GM23338 (cell line): ENCODE measurements around the gene FARP1.

Experiments
- CREB1 ChIP-seq: fragments of 250-450 bp; sonication (Bioruptor Pico); IDR thresholded peaks from 2 replicates; pipeline ENCODE4 v1.5.0; 2020; ENCODE audit warnings: low read depth, mild to moderate bottlenecking, moderate library complexity
- EZH2 ChIP-seq: fragments of 200-600 bp; sonication (generic); IDR thresholded peaks from one replicate; pipeline ENCODE4 v1.8.0; 2017; ENCODE audit warnings: antibody characterized with exemption, mild to moderate bottlenecking, low read depth; ENCODE audit not compliant: unreplicated experiment
- EZH2phosphoT487 ChIP-seq: fragments of 200-600 bp; sonication (generic); IDR thresholded peaks from one replicate; pipeline ENCODE4 v1.8.1; 2018; ENCODE audit warnings: antibody characterized with exemption; ENCODE audit not compliant: unreplicated experiment
- JUNB ChIP-seq: IDR thresholded peaks from one replicate; pipeline ENCODE4 v1.6.1; 2016; ENCODE audit warnings: antibody characterized with exemption; ENCODE audit not compliant: unreplicated experiment
- NANOG ChIP-seq: IDR thresholded peaks from 2 replicates; pipeline ENCODE4 v1.6.1; 2016; ENCODE audit warnings: antibody characterized with exemption, borderline replicate concordance
- POLR2AphosphoS5 ChIP-seq: IDR thresholded peaks from 2 replicates; pipeline ENCODE4 v1.6.1; 2016; ENCODE audit warnings: antibody characterized with exemption, low read depth
- STAT1 ChIP-seq: IDR thresholded peaks from one replicate; pipeline ENCODE4 v1.6.1; 2016; ENCODE audit warnings: antibody characterized with exemption; ENCODE audit not compliant: unreplicated experiment
- ZNF114 ChIP-seq: fragments of 250-450 bp; sonication (Bioruptor Pico); IDR thresholded peaks from 2 replicates; pipeline ENCODE4 v1.5.0; 2020; ENCODE audit warnings: mild to moderate bottlenecking, moderate library complexity
- ZNF331 ChIP-seq: fragments of 250-450 bp; sonication (Bioruptor Pico); IDR thresholded peaks from 2 replicates; pipeline ENCODE4 v1.5.0; 2020; ENCODE audit warnings: low read depth, mild to moderate bottlenecking, moderate library complexity
- ZNF462 ChIP-seq: fragments of 250-450 bp; sonication (Bioruptor Pico); IDR thresholded peaks from 2 replicates; pipeline ENCODE4 v1.5.0; 2020; ENCODE audit warnings: mild to moderate bottlenecking, moderate library complexity
- TF ChIP-seq, protein P1 (sequence below), 2 experiments: fragments of 200-600 bp in 1 of 2; sonication (generic) in 1 of 2; conservative IDR thresholded peaks; 2 replicates each; pipeline versions ENCODE4 v1.5.1 to v1.6.1; 2016 to 2017; ENCODE audit warnings: antibody characterized with exemption in 2 of 2, low read depth in 2 of 2, mild to moderate bottlenecking in 2 of 2, moderate library complexity in 1 of 2
- TF ChIP-seq, protein P2 (sequence below): IDR thresholded peaks from 2 replicates; pipeline ENCODE4 v1.6.1; 2016; ENCODE audit warnings: antibody characterized with exemption
- TF ChIP-seq, protein P3 (sequence below): IDR thresholded peaks from one replicate; pipeline ENCODE4 v1.6.1; 2018; ENCODE audit warnings: antibody characterized with exemption; ENCODE audit not compliant: unreplicated experiment

- TF ChIP-seq, protein P1, sequence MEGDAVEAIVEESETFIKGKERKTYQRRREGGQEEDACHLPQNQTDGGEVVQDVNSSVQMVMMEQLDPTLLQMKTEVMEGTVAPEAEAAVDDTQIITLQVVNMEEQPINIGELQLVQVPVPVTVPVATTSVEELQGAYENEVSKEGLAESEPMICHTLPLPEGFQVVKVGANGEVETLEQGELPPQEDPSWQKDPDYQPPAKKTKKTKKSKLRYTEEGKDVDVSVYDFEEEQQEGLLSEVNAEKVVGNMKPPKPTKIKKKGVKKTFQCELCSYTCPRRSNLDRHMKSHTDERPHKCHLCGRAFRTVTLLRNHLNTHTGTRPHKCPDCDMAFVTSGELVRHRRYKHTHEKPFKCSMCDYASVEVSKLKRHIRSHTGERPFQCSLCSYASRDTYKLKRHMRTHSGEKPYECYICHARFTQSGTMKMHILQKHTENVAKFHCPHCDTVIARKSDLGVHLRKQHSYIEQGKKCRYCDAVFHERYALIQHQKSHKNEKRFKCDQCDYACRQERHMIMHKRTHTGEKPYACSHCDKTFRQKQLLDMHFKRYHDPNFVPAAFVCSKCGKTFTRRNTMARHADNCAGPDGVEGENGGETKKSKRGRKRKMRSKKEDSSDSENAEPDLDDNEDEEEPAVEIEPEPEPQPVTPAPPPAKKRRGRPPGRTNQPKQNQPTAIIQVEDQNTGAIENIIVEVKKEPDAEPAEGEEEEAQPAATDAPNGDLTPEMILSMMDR (conservative IDR thresholded peaks at IDR 0.05; ENCODE audit: low read depth in 2 of 2), result peak; percentile 46 to 84
- TF ChIP-seq CREB1 (CRISPR knock-in tag) (no peak), EZH2 (no peak), POLR2AphosphoS5 (no peak), EZH2phosphoT487 (no peak), ZNF462 (peak; percentile 38; the same call in 1 of the 2 replicates), JUNB (no peak), ZNF114 (CRISPR knock-in tag) (no peak), NANOG (no peak), ZNF331 (no peak), STAT1 (no peak)
- TF ChIP-seq, protein P2, sequence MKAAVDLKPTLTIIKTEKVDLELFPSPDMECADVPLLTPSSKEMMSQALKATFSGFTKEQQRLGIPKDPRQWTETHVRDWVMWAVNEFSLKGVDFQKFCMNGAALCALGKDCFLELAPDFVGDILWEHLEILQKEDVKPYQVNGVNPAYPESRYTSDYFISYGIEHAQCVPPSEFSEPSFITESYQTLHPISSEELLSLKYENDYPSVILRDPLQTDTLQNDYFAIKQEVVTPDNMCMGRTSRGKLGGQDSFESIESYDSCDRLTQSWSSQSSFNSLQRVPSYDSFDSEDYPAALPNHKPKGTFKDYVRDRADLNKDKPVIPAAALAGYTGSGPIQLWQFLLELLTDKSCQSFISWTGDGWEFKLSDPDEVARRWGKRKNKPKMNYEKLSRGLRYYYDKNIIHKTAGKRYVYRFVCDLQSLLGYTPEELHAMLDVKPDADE, result no peak
- TF ChIP-seq, protein P3, sequence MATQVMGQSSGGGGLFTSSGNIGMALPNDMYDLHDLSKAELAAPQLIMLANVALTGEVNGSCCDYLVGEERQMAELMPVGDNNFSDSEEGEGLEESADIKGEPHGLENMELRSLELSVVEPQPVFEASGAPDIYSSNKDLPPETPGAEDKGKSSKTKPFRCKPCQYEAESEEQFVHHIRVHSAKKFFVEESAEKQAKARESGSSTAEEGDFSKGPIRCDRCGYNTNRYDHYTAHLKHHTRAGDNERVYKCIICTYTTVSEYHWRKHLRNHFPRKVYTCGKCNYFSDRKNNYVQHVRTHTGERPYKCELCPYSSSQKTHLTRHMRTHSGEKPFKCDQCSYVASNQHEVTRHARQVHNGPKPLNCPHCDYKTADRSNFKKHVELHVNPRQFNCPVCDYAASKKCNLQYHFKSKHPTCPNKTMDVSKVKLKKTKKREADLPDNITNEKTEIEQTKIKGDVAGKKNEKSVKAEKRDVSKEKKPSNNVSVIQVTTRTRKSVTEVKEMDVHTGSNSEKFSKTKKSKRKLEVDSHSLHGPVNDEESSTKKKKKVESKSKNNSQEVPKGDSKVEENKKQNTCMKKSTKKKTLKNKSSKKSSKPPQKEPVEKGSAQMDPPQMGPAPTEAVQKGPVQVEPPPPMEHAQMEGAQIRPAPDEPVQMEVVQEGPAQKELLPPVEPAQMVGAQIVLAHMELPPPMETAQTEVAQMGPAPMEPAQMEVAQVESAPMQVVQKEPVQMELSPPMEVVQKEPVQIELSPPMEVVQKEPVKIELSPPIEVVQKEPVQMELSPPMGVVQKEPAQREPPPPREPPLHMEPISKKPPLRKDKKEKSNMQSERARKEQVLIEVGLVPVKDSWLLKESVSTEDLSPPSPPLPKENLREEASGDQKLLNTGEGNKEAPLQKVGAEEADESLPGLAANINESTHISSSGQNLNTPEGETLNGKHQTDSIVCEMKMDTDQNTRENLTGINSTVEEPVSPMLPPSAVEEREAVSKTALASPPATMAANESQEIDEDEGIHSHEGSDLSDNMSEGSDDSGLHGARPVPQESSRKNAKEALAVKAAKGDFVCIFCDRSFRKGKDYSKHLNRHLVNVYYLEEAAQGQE, result no peak
Measured at GRCh38 chr13:98349731-98350305, 206.9 kb downstream of the FARP1 start.
